SK-N-SH treated with all-trans-retinoic acid at 6 μM for 48 hours (cell line): ENCODE data around the gene CPNE7.

Source experiments
- ARNTL ChIP-seq: fragments of 450-650 bp; formaldehyde crosslinking; IDR thresholded peaks from 2 replicates; pipeline ENCODE4 v1.5.0; 2020; ENCODE audit warnings: low read depth, mild to moderate bottlenecking, moderate library complexity, borderline replicate concordance
- RARB ChIP-seq: fragments of 250-450 bp; sonication (Bioruptor Pico); IDR thresholded peaks from 2 replicates; pipeline ENCODE4 v1.8.0; 2021; ENCODE audit warnings: mild to moderate bottlenecking, moderate library complexity
- ZNF8 ChIP-seq: fragments of 450-650 bp; formaldehyde crosslinking; IDR thresholded peaks from 2 replicates; pipeline ENCODE4 v1.5.0; 2020; ENCODE audit warnings: mild to moderate bottlenecking, moderate library complexity
- TF ChIP-seq, protein P1 (sequence below): fragments of 250-450 bp; sonication (Bioruptor Pico); IDR thresholded peaks from 2 replicates; pipeline ENCODE4 v1.8.0; 2020; ENCODE audit warnings: mild to moderate bottlenecking, moderate library complexity, borderline replicate concordance

DNA sequence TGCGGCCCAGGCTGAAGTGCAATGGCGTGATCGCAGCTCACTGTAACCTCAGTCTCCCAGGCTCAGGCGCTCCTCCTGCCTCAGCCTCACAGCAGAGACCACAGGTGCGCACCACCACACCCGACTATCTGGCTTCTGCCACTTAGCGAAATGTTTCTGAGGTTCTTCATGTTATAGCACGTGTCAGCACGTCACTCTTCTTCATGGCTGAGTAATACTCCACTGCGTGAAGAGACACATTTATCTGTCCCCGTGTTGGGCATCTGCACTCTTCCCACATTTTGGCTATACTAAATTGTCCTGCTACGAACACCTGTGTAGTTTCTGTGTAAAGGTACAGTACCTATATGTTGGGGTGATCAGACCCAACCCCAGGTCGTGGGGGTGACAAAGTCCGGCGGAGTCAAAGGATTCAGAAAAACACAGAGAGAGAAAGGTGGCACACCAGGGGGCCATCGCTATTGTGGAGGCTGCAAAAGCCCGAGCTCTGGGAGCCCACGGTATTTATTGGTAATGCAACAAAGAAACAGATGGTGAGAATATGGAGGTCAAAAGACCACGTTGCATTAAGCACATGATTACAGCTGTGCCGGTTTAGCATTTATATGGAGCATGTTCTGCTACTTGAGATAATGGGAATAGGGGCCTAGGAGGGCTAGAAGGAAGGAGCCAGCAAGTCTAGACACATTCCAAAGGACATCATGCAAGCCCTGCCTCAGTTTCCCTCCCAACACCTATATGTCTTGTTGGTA is 37.0 kb downstream of the CPNE7 start:
- TF ChIP-seq RARB (CRISPR knock-in tag) (no peak), ZNF8 (CRISPR knock-in tag) (no peak), ARNTL (CRISPR knock-in tag) (no peak)
- TF ChIP-seq, protein P1, sequence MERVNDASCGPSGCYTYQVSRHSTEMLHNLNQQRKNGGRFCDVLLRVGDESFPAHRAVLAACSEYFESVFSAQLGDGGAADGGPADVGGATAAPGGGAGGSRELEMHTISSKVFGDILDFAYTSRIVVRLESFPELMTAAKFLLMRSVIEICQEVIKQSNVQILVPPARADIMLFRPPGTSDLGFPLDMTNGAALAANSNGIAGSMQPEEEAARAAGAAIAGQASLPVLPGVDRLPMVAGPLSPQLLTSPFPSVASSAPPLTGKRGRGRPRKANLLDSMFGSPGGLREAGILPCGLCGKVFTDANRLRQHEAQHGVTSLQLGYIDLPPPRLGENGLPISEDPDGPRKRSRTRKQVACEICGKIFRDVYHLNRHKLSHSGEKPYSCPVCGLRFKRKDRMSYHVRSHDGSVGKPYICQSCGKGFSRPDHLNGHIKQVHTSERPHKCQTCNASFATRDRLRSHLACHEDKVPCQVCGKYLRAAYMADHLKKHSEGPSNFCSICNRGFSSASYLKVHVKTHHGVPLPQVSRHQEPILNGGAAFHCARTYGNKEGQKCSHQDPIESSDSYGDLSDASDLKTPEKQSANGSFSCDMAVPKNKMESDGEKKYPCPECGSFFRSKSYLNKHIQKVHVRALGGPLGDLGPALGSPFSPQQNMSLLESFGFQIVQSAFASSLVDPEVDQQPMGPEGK (CRISPR knock-in tag) = no peak
